Measurements from ENCODE around the gene WFIKKN2.

DNA sequence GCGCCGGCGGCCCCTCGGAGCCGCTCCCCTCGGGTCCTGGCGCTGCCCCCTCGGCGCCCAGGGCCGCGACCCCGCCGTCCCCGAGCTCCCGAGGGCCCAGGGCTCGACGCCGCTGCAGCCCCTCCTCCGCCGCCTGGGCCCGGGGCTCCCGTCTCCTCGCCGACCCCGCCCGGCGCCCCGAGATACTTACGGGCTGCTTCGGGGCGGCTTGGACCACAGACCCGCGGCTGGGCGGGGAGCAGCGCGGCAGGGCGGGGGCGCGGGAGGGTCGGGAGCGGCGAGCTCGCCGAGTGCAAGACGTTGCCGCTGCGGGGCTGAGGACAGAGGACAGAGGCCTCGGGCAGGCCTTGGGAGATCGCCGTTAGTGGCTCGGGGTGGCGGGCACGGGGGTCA lies 30.5 kb downstream of the WFIKKN2 start:
- no peak for TF ChIP-seq CTCF (optimal IDR thresholded peaks at IDR 0.05 in 1 of 3, IDR thresholded peaks at IDR 0.05 in 1 of 3, conservative IDR thresholded peaks at IDR 0.05 in 1 of 3; ENCODE audit: extremely low read depth in 1 of 3, insufficient read depth in 2 of 3, low read length in 3 of 3)
- no peak for TF ChIP-seq EZH2 (IDR thresholded peaks at IDR 0.05; ENCODE audit: low read length)

All from keratinocyte (primary cell).